ENCODE data around the gene ADGRA3. TPM values are rescaled to one million over a fixed set of nuclear protein-coding genes. Genes with fewer than 3 reads are reported as not detected.

ADGRA3 gene
- polyA plus RNA-seq, 3 donors, result 0.07 TPM; not detected in 2

GRCh38 chr4:22502895-22503814, 12.7 kb downstream of the ADGRA3 start:
- Histone ChIP-seq H3K79me2 (ENCODE audit: insufficient read depth, low read length) (no peaks in the 10 kb centered on the region), H3K27me3 (ENCODE audit: control insufficient read depth in 2 of 2, insufficient read depth in 2 of 2, low read length in 2 of 2) (no peaks in the 10 kb centered on the region), H3K4me1 (ENCODE audit: control insufficient read depth in 1 of 2, insufficient read depth in 2 of 2, low read length in 2 of 2) (no peaks in the 10 kb centered on the region), H3K9ac (ENCODE audit: insufficient read depth, low read length, poor library complexity, severe bottlenecking) (no peak overlapping the region), H3K36me3 (replicated peaks in 1 of 2; ENCODE audit: control insufficient read depth in 1 of 2, insufficient read depth in 2 of 2, low read length in 2 of 2) (no peaks in the 10 kb centered on the region), H3K27ac (ENCODE audit: low read depth in 1 of 2, low read length in 2 of 2) (no peak overlapping the region), H2AFZ (ENCODE audit: insufficient read depth, low read depth, low read length, poor library complexity, severe bottlenecking) (no peak overlapping the region), H3K4me2 (replicated peaks; ENCODE audit: extremely low read depth, low read length, poor library complexity, severe bottlenecking) (no peak overlapping the region), H4K20me1 (ENCODE audit: insufficient read depth, low read length) (no peaks in the 10 kb centered on the region), H3K4me3 (replicated peaks in 1 of 3; ENCODE audit: low read depth in 2 of 3, low read length in 3 of 3) (no peak overlapping the region), H3K9me3 (replicated peaks in 1 of 2; ENCODE audit: control insufficient read depth in 1 of 2, insufficient read depth in 1 of 2, low read length in 2 of 2) (no peaks in the 10 kb centered on the region)
- intact Hi-C loops (cut with micrococcal nuclease), result no loop called here
- Mint-ChIP-seq H3K4me1 (no peaks in the 10 kb centered on the region), H3K27ac (no peak overlapping the region), H3K9me3 (no peaks in the 10 kb centered on the region), H3K27me3 (ENCODE audit: low read depth in 3 of 3) (peaks cover 0 to 2% (median 0%) of the 10 kb centered on the region in 3 donors), H3K36me3 (no peaks in the 10 kb centered on the region), H3K4me3 (no peak overlapping the region)
- 100% methylated on average over 2 of the region's 3 CpGs for WGBS (ENCODE audit: insufficient coverage)
- no peak for TF ChIP-seq CTCF (IDR thresholded peaks at IDR 0.05)
- DNase-seq, result no peak

- H3K79me2 ChIP-seq (ENCODE audit: insufficient read depth, low read length), result no peaks in the 10 kb centered on the region
Measured at GRCh38 chr4:22501715-22502095, 14.2 kb downstream of the ADGRA3 start.

More at GRCh38 chr4:22501715-22502095, 14.2 kb downstream of the ADGRA3 start:
- H3K27me3 ChIP-seq (ENCODE audit: control insufficient read depth in 2 of 2, insufficient read depth in 2 of 2, low read length in 2 of 2), result no peaks in the 10 kb centered on the region
- 100% methylated on average over 1 of the region's 3 CpGs for WGBS (ENCODE audit: insufficient coverage)
- no peaks in the 10 kb centered on the region for H3K4me1 ChIP-seq (ENCODE audit: control insufficient read depth in 1 of 2, insufficient read depth in 2 of 2, low read length in 2 of 2)
- H2AFZ ChIP-seq (ENCODE audit: insufficient read depth, low read depth, low read length, poor library complexity, severe bottlenecking), result no peak overlapping the region
- TF ChIP-seq CTCF (IDR thresholded peaks at IDR 0.05), result no peak
- H3K4me1 Mint-ChIP-seq, result no peaks in the 10 kb centered on the region
- H3K27ac ChIP-seq (ENCODE audit: low read depth in 1 of 2, low read length in 2 of 2), result no peak overlapping the region
- H3K4me3 ChIP-seq (replicated peaks in 1 of 3; ENCODE audit: low read depth in 2 of 3, low read length in 3 of 3), result no peak overlapping the region
- H3K36me3 ChIP-seq (replicated peaks in 1 of 2; ENCODE audit: control insufficient read depth in 1 of 2, insufficient read depth in 2 of 2, low read length in 2 of 2), result no peaks in the 10 kb centered on the region
- no peaks in the 10 kb centered on the region for H3K36me3 Mint-ChIP-seq
- no peaks in the 10 kb centered on the region for H4K20me1 ChIP-seq (ENCODE audit: insufficient read depth, low read length)
- intact Hi-C loops (cut with micrococcal nuclease), result no loop called here
- H3K9me3 ChIP-seq (replicated peaks in 1 of 2; ENCODE audit: control insufficient read depth in 1 of 2, insufficient read depth in 1 of 2, low read length in 2 of 2), result no peaks in the 10 kb centered on the region
- H3K27ac Mint-ChIP-seq, result no peak overlapping the region
- H3K9me3 Mint-ChIP-seq, result peaks cover 0 to 5% (median 0%) of the 10 kb centered on the region in 7 donors
- H3K4me2 ChIP-seq (replicated peaks; ENCODE audit: extremely low read depth, low read length, poor library complexity, severe bottlenecking), result no peak overlapping the region
- H3K27me3 Mint-ChIP-seq (ENCODE audit: low read depth in 3 of 3), result no peaks in the 10 kb centered on the region
- no peak overlapping the region for H3K4me3 Mint-ChIP-seq
- DNase-seq, result no peak
- no peak overlapping the region for H3K9ac ChIP-seq (ENCODE audit: insufficient read depth, low read length, poor library complexity, severe bottlenecking)
